Kidney epithelial cell (primary cell): ENCODE measurements around the gene DMPK. TPM values are rescaled to one million over a fixed set of nuclear protein-coding genes. Genes with fewer than 3 reads are reported as not detected.

ENCODE experiments used
- DNase-seq: peaks from one replicate; pipeline ENCODE4 v3.0.0-alpha.2; 2010; ENCODE audit warnings: low read depth
- H3K27me3 ChIP-seq: 2 replicates; pipeline ENCODE4 v1.6.0; 2011; ENCODE audit warnings: low read length; ENCODE audit not compliant: control insufficient read depth, insufficient read depth
- H3K36me3 ChIP-seq: 2 replicates; pipeline ENCODE4 v1.5.1; 2011; ENCODE audit warnings: low read length; ENCODE audit not compliant: control insufficient read depth, insufficient read depth
- H3K4me3 ChIP-seq: 2 replicates; pipeline ENCODE4 v1.5.1; 2011; ENCODE audit warnings: low read depth, mild to moderate bottlenecking, control low read depth, low read length
- CTCF ChIP-seq: IDR thresholded peaks from 2 replicates; pipeline ENCODE4 v1.5.1; 2011; ENCODE audit warnings: mild to moderate bottlenecking, moderate library complexity, low read length, control low read depth, inconsistent platforms; ENCODE audit not compliant: insufficient read depth, poor library complexity, severe bottlenecking
- total RNA-seq: library from RNA; depleted of rRNA; stranded (reverse); fragments of >200 nt; gene quantifications from 2 replicates; pipeline ENCODE4 v1.2.3, GENCODE V29; 2015

Gene DMPK
- total RNA-seq, 1 donor from 2014 or later, result 17.7 TPM

GRCh38 chr19:45822716-45823115 is 40.4 kb upstream of the DMPK start:
- peaks cover 10% of the 10 kb centered on the region for H3K36me3 ChIP-seq
- no peaks in the 10 kb centered on the region for H3K27me3 ChIP-seq
- H3K4me3 ChIP-seq, result no peak overlapping the region
- DNase-seq, result no peak
- no peak for TF ChIP-seq CTCF

- no peak for DNase-seq
- peaks cover 9% of the 10 kb centered on the region for H3K36me3 ChIP-seq
- no peaks in the 10 kb centered on the region for H3K27me3 ChIP-seq
- no peak for TF ChIP-seq CTCF
- H3K4me3 ChIP-seq, result no peak overlapping the region
These were observed 39.3 kb upstream of the DMPK start for GRCh38 chr19:45821570-45821969.

GRCh38 chr19:45821103-45821521 is 38.8 kb upstream of the DMPK start:
- no peak for TF ChIP-seq CTCF
- Histone ChIP-seq H3K27me3 (no peaks in the 10 kb centered on the region), H3K36me3 (peaks cover 9% of the 10 kb centered on the region), H3K4me3 (no peak overlapping the region)
- no peak for DNase-seq

- no peaks in the 10 kb centered on the region for H3K27me3 ChIP-seq
- H3K36me3 ChIP-seq, result peaks cover 6% of the 10 kb centered on the region
- no peak for TF ChIP-seq CTCF
- H3K4me3 ChIP-seq, result no peak overlapping the region
- no peak for DNase-seq
These were observed 38.3 kb upstream of the DMPK start for GRCh38 chr19:45820413-45821102.

- Histone ChIP-seq H3K4me3 (no peak overlapping the region), H3K36me3 (peaks cover 5% of the 10 kb centered on the region), H3K27me3 (no peaks in the 10 kb centered on the region)
- no peak for DNase-seq
- TF ChIP-seq CTCF, result no peak
These were observed 37.5 kb upstream of the DMPK start for GRCh38 chr19:45819769-45820168.

- no peak for TF ChIP-seq CTCF
- DNase-seq, result no peak
- Histone ChIP-seq H3K36me3 (peaks cover 4% of the 10 kb centered on the region), H3K27me3 (no peaks in the 10 kb centered on the region), H3K4me3 (no peak overlapping the region)
These were observed 35.5 kb upstream of the DMPK start for GRCh38 chr19:45817725-45818301.
